Measurements from ENCODE around the gene CSTPP1. TPM values are rescaled to one million over a fixed set of nuclear protein-coding genes. Genes with fewer than 3 reads are reported as not detected.
"Not testable (repeated sequence)": the region's sequence is repeated elsewhere in the genome, so short reads cannot be mapped to it uniquely, and the experiment has no call there.

Gene CSTPP1
- total RNA-seq, 4 donors from 2014 or later = 18.3 to 27.0 (median 24.6) TPM

- H3K27ac ChIP-seq = peak overlapping the region; percentile 66 to 82 (median 76)
- in situ Hi-C loops (cut with MboI; ENCODE audit: low pct_ligation_motif_present in 1 of 4, low pct_unique_long_range_greater_than_20kb in 1 of 4, low sequenced_read_pairs in 3 of 4) (loop anchor here in 1 of 4 donors (10.0 kb wide), 1 partner anchor 237 kb away; no protein-coding TSS in a partner anchor), intact Hi-C loops (cut with DNase I; ENCODE audit: low total_unique reads) (no loop called here)
- 11% methylated on average over 19 of the region's 22 CpGs; no CpG with 5 or more reads in 1 of the 2 donors for WGBS, 2 donors (ENCODE audit: low coverage in 1 of 2)
- H3K36me3 ChIP-seq = no peaks in the 10 kb centered on the region
- DNase-seq = no peak
- no peaks in the 10 kb centered on the region for H3K9me3 ChIP-seq
- H3K4me3 ChIP-seq = peak overlapping the region; percentile 63 to 73 (median 70)
- no peak for TF ChIP-seq EP300 (IDR thresholded peaks at IDR 0.05; ENCODE audit: low read depth)
- TF ChIP-seq, protein P1, sequence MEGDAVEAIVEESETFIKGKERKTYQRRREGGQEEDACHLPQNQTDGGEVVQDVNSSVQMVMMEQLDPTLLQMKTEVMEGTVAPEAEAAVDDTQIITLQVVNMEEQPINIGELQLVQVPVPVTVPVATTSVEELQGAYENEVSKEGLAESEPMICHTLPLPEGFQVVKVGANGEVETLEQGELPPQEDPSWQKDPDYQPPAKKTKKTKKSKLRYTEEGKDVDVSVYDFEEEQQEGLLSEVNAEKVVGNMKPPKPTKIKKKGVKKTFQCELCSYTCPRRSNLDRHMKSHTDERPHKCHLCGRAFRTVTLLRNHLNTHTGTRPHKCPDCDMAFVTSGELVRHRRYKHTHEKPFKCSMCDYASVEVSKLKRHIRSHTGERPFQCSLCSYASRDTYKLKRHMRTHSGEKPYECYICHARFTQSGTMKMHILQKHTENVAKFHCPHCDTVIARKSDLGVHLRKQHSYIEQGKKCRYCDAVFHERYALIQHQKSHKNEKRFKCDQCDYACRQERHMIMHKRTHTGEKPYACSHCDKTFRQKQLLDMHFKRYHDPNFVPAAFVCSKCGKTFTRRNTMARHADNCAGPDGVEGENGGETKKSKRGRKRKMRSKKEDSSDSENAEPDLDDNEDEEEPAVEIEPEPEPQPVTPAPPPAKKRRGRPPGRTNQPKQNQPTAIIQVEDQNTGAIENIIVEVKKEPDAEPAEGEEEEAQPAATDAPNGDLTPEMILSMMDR (IDR thresholded peaks at IDR 0.05) = no peak
- no peak for TF ChIP-seq POLR2AphosphoS5 (IDR thresholded peaks at IDR 0.05)
- TF ChIP-seq POLR2A (IDR thresholded peaks at IDR 0.05) = no peak
- H3K27me3 ChIP-seq = peaks cover 12% of the 10 kb centered on the region
- H3K4me1 ChIP-seq = peaks cover 5 to 56% (median 31%) of the 10 kb centered on the region in 4 donors
These were observed 18.8 kb upstream of the CSTPP1 start for GRCh38 chr11:46917762-46918082.

DNA sequence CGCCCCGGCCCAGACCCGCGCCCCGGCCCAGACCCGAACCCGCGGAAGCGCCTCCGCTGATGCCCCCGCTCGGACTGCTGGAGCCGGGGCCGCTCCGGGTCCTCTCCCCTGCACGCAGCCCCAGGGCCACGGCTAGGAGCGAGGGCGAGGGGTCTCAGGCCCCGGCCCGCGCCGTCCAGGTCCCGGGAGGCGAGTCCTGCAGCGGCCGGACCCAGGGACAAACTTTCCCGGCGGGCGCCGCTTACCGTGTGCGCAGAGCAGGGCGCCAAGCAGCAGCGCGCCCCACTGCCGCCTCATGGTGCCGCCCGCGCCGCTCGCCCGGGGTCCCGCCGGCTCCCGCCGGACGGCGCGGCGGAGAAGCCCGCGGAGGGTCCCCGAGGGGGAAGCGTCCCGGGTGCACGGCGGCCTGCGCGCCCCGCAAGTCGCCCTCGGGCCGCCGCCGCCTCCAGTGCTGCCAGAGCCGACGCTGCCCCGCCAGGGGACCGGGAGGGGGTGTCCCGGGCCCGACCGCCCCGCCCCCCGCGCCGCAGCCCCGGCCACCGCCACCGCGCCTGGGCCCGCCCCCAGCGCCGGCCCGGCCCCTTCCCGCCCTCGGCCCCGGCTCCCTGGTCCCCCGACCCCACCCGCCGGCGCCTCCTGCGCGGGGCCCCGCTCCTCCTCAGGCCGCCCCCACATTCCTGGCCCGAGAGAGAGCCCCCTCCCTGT, 18.3 kb upstream of the CSTPP1 start, which contains the start of gene LRP4:
LRP4 (minus strand) TSS at position 468 of the 705 bp plus-strand sequence; CDS start at position 297, 171 bp downstream.
- Histone ChIP-seq H3K4me1 (peaks cover 4 to 51% (median 31%) of the 10 kb centered on the region in 4 donors), H3K36me3 (no peaks in the 10 kb centered on the region), H3K27ac (peak within 1 kb of the TSS; percentile 66 to 82 (median 76)), H3K9me3 (no peaks in the 10 kb centered on the region), H3K27me3 (peaks cover 12% of the 10 kb centered on the region), H3K4me3 (peak within 1 kb of the TSS; percentile 63 to 73 (median 70))
- intact Hi-C loops (cut with DNase I; ENCODE audit: low total_unique reads) (no loop called here), in situ Hi-C loops (cut with MboI; ENCODE audit: low pct_ligation_motif_present in 1 of 4, low pct_unique_long_range_greater_than_20kb in 1 of 4, low sequenced_read_pairs in 3 of 4) (loop anchor here in 1 of 4 donors (10.0 kb wide), 1 partner anchor 237 kb away; no protein-coding TSS in a partner anchor)
- TF ChIP-seq, protein P1 (IDR thresholded peaks at IDR 0.05) = peak in 1 of 5 experiments; percentile 6
- no peak for TF ChIP-seq EP300 (IDR thresholded peaks at IDR 0.05; ENCODE audit: low read depth)
- DNase-seq = peak; percentile 69
- 2% methylated on average over 27 of the region's 97 CpGs; no CpG with 5 or more reads in 1 of the 2 donors for WGBS, 2 donors (ENCODE audit: low coverage in 1 of 2)

DNA sequence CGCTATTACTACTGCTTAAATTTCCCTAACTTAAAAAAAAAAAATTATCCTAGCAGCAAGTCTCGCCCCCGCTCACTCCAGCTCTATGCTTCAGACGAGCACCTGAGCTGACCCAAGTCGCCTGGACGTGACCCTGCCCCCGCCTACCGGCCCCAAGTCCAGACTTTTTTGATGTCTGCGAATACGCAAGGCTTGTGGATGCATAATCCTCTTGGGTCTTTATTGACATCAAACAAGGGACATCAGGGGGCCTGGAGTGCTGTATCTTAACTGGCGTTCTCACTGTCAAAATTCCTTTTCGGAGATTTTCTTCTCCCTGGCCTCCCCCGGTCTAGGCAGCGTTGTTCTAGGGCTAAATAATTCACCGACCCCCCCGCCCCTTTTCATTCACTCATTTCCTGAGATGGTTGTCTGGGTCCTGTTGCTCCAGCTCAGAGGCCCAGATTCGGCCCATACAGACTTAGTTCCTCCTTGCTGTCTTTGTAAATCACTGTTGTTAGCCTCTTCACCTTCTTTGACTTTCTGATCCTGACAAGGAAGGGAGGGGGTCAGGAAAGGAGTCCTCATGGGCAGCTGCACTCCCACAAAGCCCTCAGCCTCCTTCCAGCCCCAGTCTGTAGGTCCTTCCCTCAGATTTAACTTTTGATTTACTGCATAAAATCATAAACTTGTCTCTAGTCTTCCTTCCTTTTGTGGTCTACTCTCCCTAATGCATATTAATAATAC, 17.6 kb upstream of the CSTPP1 start:
- peak; percentile 15 for DNase-seq
- TF ChIP-seq EP300 (IDR thresholded peaks at IDR 0.05; ENCODE audit: low read depth) (no peak), POLR2AphosphoS5 (IDR thresholded peaks at IDR 0.05) (no peak), POLR2A (IDR thresholded peaks at IDR 0.05) (no peak)
- TF ChIP-seq, protein P1 (IDR thresholded peaks at IDR 0.05) = no peak
- H3K27ac ChIP-seq = peak overlapping the region; percentile 55 to 79 (median 70)
- peak overlapping the region in 3 of 4 donors; percentile 63 to 73 (median 73) for H3K4me3 ChIP-seq
- 24 to 25% methylated on average over 2 to 17 of the region's 17 CpGs for WGBS, 2 donors (ENCODE audit: low coverage in 1 of 2)
- intact Hi-C loops (cut with DNase I; ENCODE audit: low total_unique reads) = no loop called here
- no peaks in the 10 kb centered on the region for H3K9me3 ChIP-seq
- no peaks in the 10 kb centered on the region for H3K36me3 ChIP-seq
- peaks cover 4 to 48% (median 31%) of the 10 kb centered on the region in 4 donors for H3K4me1 ChIP-seq
- peaks cover 12% of the 10 kb centered on the region for H3K27me3 ChIP-seq
- in situ Hi-C loops (cut with MboI; ENCODE audit: low pct_ligation_motif_present in 1 of 4, low pct_unique_long_range_greater_than_20kb in 1 of 4, low sequenced_read_pairs in 3 of 4) = loop anchor here in 1 of 4 donors (10.0 kb wide), 1 partner anchor 236 kb away; no protein-coding TSS in a partner anchor

DNA sequence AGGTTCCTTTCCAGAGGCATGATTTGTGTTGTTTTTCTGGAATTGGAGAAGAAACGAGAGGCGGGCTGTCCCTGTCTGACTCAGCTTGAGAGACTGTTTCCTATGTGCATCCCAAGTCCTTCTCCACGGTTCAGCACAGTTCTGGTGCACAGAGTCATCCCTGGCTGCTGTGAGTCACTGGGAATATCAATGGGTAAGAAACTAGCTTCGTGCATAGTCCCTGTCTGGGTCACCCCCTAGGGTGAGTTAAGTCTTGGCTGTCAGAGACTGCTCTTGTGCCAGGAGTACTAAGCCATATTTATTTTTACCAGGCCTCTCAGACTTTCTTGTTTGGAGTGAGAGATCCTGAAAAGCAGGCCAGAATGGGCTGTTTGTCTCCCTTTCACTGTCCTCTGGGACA, 15.8 kb upstream of the CSTPP1 start:
- no peaks in the 10 kb centered on the region for H3K36me3 ChIP-seq
- peak; percentile 45 for DNase-seq
- in situ Hi-C loops (cut with MboI; ENCODE audit: low pct_ligation_motif_present in 1 of 4, low pct_unique_long_range_greater_than_20kb in 1 of 4, low sequenced_read_pairs in 3 of 4) = no loop called here
- peaks cover 4 to 42% (median 31%) of the 10 kb centered on the region in 4 donors for H3K4me1 ChIP-seq
- intact Hi-C loops (cut with DNase I; ENCODE audit: low total_unique reads) = no loop called here
- H3K27ac ChIP-seq = peak overlapping the region; percentile 62 to 79 (median 71)
- peak in 2 of 3 donors; percentile 39 to 58 for TF ChIP-seq POLR2AphosphoS5 (IDR thresholded peaks at IDR 0.05)
- TF ChIP-seq, protein P1 (IDR thresholded peaks at IDR 0.05) = no peak
- H3K4me3 ChIP-seq = no peak overlapping the region
- peaks cover 12% of the 10 kb centered on the region for H3K27me3 ChIP-seq
- WGBS, 2 donors (ENCODE audit: low coverage in 1 of 2) = 54% methylated on average over 4 of the region's 4 CpGs; no CpG with 5 or more reads in 1 of the 2 donors
- no peaks in the 10 kb centered on the region for H3K9me3 ChIP-seq

- H3K27me3 ChIP-seq; H3K27ac ChIP-seq; in situ Hi-C loops (cut with MboI; ENCODE audit: low pct_ligation_motif_present in 1 of 4, low pct_unique_long_range_greater_than_20kb in 1 of 4, low sequenced_read_pairs in 3 of 4); H3K4me3 ChIP-seq; H3K36me3 ChIP-seq; intact Hi-C loops (cut with DNase I; ENCODE audit: low total_unique reads); DNase-seq; H3K9me3 ChIP-seq: not testable (repeated sequence)
- WGBS, 2 donors (ENCODE audit: low coverage in 1 of 2) = 60 to 88% methylated on average over 1 to 4 of the region's 4 CpGs
- peaks cover 0 to 25% (median 17%) of the 10 kb centered on the region in 4 donors for H3K4me1 ChIP-seq
These were observed 8.6 kb upstream of the CSTPP1 start for GRCh38 chr11:46927928-46928327.

GRCh38 chr11:46928701-46929100, 7.9 kb upstream of the CSTPP1 start:
- DNase-seq, H3K27ac ChIP-seq: not testable (repeated sequence)

More at GRCh38 chr11:46928701-46929100, 7.9 kb upstream of the CSTPP1 start:
- H3K9me3 ChIP-seq; in situ Hi-C loops (cut with MboI; ENCODE audit: low pct_ligation_motif_present in 1 of 4, low pct_unique_long_range_greater_than_20kb in 1 of 4, low sequenced_read_pairs in 3 of 4); H3K4me3 ChIP-seq; H3K36me3 ChIP-seq; intact Hi-C loops (cut with DNase I; ENCODE audit: low total_unique reads); H3K27me3 ChIP-seq: not testable (repeated sequence)
- peaks cover 0 to 26% (median 17%) of the 10 kb centered on the region in 4 donors for H3K4me1 ChIP-seq
- WGBS, 2 donors (ENCODE audit: low coverage in 1 of 2) = 20 to 28% methylated on average over 1 of the region's 1 CpG
